Omental fat pad (tissue), 4 donors: ENCODE results near the gene CTSW. TPM values are rescaled to one million over a fixed set of nuclear protein-coding genes. Genes with fewer than 3 reads are reported as not detected.

Experiments used
- ATAC-seq: fragments of 150-250 bp; one replicate; pipeline ENCODE4 v1.9.1; 2016; ENCODE audit warnings: mild to moderate bottlenecking, moderate library complexity; ENCODE audit not compliant: low FRiP score
- DNase-seq: peaks from one replicate; pipeline ENCODE4 v3.0.0-alpha.2; 2019; ENCODE audit warnings: low spot score
- total RNA-seq, 4 donors: library from RNA; depleted of rRNA; stranded (reverse); fragments of >200 nt; gene quantifications; one replicate each; pipeline ENCODE4 v1.1.0, GENCODE V29; 2016
- TF ChIP-seq, protein P1 (sequence below), 3 donors: fragments of 450-650 bp; IDR thresholded peaks; one replicate each; pipeline ENCODE4 v1.5.1; 2016 to 2017; ENCODE audit warnings: antibody characterized with exemption in 3 of 3, mild to moderate bottlenecking in 3 of 3, moderate library complexity in 2 of 3

Gene CTSW
- total RNA-seq, 4 donors from 2014 or later = 1.6 to 3.9 (median 2.8) TPM

DNA sequence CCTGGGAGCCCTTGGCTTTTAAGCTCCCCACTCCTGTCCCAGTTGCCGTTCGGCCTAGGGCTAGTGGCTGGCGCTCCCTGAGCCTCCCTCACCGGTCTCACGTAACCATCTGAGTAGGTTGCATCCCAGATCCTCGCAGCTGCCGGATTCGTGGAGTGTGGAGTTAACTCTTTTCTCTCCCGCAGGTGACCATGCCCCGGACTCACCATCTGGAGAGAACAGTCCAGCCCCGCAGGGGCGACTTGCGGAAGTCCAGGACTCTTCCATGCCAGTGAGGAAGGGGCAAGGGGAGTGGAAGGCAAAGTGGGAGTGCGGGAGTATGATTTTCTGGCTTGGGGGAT, 18.5 kb upstream of the CTSW start:
- DNase-seq = no peak

DNA sequence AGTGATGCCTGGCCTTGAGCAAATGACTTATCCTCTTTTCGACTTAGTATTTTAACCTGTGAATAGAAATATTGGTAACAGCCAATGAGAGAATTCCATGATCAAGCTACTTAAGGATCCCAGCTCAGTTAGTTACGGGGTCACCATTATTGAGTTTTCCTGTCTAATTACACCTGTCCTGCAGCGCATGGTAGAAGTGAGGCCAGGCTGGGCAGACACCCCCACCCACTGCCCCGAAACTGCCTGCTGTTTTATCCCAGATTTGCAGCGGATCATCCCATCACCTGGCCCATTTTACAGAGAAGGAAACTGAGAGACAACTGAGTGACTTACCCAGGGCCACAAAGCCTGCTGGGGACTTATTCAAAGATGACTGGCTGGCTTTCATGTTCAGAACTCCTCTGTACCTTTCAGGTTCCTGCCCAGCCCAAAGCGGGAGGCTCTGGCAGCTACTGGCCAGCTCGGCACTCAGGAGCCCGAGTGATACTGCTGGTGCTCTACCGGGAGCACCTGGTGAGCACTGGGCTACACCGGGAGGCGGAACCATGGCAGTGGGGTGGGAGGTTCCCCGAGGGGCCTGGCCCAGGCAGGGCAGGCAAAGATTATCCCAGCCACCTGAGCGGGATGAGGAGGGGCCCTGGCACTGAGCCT, 18.0 kb upstream of the CTSW start:
- ATAC-seq (no peak), DNase-seq (no peak)
- TF ChIP-seq, protein P1, sequence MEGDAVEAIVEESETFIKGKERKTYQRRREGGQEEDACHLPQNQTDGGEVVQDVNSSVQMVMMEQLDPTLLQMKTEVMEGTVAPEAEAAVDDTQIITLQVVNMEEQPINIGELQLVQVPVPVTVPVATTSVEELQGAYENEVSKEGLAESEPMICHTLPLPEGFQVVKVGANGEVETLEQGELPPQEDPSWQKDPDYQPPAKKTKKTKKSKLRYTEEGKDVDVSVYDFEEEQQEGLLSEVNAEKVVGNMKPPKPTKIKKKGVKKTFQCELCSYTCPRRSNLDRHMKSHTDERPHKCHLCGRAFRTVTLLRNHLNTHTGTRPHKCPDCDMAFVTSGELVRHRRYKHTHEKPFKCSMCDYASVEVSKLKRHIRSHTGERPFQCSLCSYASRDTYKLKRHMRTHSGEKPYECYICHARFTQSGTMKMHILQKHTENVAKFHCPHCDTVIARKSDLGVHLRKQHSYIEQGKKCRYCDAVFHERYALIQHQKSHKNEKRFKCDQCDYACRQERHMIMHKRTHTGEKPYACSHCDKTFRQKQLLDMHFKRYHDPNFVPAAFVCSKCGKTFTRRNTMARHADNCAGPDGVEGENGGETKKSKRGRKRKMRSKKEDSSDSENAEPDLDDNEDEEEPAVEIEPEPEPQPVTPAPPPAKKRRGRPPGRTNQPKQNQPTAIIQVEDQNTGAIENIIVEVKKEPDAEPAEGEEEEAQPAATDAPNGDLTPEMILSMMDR (IDR thresholded peaks at IDR 0.05) = no peak

More for the DNA sequence above, 18.5 kb upstream of the CTSW start:
- no peak for ATAC-seq
- TF ChIP-seq, protein P1 (IDR thresholded peaks at IDR 0.05) = no peak

DNA sequence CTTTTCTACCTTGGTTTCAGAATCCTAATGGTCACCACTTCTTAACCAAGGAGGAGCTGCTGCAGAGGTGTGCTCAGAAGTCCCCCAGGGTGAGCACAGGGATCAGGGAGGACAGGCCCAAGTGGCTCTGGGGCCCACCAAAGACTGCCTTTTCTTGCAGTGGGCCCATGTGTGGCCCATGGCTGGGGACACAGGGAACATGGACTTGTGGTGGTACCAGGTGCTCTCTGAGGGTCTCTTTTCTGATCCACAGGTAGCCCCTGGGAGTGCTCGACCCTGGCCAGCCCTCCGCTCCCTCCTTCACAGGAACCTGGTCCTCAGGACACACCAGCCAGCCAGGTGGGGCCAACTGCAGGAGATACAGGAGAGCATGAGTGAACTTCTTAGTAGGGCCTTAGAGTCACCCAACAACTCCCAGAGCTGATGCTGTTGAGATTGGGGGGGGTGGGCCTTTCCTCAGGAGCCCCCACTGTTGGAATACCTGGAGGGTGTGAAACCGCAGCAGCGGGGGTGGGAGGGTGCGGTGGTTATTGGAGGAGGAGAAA, 17.4 kb upstream of the CTSW start:
- ATAC-seq (no peak), DNase-seq (no peak)
- TF ChIP-seq, protein P1 (IDR thresholded peaks at IDR 0.05) = no peak

DNA sequence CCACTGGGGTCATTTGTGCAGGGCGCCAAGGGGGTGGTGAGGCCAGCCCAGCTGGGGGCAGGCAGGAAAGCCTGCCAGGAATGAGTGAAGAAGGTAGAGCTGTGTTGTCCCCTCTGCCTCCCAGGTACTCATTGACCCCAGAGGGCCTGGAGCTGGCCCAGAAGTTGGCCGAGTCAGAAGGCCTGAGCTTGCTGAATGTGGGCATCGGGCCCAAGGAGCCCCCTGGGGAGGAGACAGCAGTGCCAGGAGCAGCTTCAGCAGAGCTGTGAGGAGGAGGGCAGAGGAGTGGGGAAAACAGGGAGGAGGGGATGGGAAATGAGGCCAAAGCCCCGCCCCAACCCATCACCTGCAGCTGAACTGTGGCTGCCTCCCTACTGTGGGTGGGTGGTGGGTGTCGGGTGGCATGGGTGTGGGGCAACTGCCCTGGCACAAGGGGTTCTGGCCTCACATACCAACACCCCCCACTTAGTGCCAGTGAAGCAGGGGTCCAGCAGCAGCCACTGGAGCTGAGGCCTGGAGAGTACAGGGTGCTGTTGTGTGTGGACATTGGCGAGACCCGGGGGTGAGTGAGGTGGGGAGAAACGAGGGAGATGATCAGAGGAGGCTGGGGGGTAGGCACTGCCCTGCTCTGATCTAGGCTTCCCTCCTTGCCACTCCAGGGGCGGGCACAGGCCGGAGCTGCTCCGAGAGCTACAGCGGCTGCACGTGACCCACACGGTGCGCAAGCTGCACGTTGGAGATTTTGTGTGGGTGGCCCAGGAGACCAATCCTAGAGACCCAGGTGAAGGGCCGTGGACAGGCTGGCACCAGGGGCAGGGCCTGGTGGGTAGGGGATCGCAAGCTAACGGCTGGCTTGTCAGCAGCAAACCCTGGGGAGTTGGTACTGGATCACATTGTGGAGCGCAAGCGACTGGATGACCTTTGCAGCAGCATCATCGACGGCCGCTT, 16.4 kb upstream of the CTSW start:
- no peak for ATAC-seq
- TF ChIP-seq, protein P1 (IDR thresholded peaks at IDR 0.05) = no peak
- DNase-seq = no peak

DNA sequence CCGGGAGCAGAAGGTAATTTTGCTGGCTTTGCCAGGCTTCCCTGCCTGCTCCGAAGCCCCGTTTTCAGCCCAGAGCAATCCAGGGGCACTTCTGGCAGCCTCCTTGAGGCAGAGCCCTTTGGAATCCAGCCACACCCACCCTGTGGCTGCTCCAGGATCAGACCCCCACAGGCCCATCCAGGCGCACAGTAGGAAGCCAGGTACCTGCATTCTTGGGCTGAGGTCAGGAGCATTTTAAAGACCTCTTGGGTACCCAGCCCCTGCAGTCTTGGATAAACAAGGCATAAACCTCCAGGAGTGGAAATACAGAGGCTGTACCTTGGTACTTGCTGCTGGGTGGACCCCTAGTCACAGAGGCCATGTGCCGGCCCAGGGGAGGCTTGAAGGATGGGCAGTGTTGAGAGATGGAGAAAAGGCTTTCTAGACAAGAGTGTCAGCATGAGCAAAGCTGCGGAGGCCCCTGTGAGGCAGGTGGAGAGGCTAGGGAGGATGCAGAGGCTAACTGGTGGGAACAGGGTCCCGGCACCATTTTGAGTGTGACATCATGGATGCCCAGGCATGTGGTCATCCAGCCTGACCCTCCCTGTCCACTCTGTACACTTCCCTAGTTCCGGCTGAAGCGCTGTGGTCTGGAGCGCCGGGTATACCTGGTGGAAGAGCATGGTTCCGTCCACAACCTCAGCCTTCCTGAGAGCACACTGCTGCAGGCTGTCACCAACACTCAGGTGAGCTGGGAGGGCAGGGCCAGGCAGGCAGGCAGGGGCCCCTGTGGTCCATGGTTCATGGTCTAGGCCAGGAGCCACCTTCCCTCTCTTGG, 15.5 kb upstream of the CTSW start:
- DNase-seq (no peak), ATAC-seq (no peak)
- TF ChIP-seq, protein P1 (IDR thresholded peaks at IDR 0.05) = no peak

DNA sequence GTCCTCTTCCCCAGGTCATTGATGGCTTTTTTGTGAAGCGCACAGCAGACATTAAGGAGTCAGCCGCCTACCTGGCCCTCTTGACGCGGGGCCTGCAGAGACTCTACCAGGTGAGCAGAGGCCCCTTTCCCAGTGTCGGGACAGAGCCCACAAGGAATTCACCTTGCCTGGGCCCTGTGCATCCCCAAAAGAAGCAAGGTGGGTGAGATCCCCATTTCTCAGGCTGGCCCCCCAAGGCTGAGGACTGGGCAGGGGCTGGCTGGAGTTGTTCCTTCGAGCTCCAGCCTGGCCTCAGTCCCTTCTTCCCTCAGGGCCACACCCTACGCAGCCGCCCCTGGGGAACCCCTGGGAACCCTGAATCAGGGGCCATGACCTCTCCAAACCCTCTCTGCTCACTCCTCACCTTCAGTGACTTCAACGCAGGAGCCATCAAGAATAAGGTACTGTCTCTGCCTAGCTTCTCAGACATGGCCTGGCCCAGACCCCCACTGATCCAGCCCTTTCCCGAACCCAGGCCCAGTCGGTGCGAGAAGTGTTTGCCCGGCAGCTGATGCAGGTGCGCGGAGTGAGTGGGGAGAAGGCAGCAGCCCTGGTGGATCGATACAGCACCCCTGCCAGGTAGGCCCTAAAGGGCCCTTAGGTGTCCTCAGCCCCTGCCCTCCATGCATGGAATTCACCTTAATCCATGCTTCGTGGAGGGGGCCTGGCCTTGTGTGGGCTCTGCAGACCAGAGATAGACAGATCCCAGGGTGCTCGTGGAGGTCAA, 14.7 kb upstream of the CTSW start:
- ATAC-seq (no peak), DNase-seq (no peak)

More for the DNA sequence above, 14.7 kb upstream of the CTSW start:
- TF ChIP-seq, protein P1 (IDR thresholded peaks at IDR 0.05) = no peak
